ENCODE data around the gene LRP8. TPM values are rescaled to one million over a fixed set of nuclear protein-coding genes. Genes with fewer than 3 reads are reported as not detected.

LRP8 gene
- total and polyA plus RNA-seq, 7 donors = 0.17 to 2.4 (median 0.94) TPM

DNA sequence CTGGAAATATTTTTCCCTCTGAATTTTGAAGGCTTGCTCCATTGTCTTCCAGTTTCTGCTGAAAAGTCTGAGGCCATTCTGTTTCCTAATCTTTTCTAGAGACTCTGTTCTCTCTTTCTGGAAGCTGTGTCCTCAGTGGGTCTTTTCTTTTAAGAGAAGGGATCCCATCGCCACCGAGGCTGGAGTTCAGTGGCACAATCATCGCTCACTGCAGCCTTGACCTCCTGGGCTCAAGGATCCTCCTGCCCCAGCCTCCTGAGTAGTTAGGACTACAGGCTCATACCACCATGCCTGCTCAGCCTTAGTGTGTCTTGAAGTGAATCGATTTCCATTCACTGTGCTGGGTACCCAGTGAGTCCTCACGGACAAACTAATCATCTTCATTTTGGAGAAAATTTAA lies 9.6 kb upstream of the LRP8 start:
- Histone ChIP-seq H3K27me3 (ENCODE audit: insufficient read depth in 3 of 3, low read length in 2 of 3) (peaks cover 0 to 17% (median 1%) of the 10 kb centered on the region in 3 donors), H3K9me3 (no peaks in the 10 kb centered on the region), H3K4me1 (no peaks in the 10 kb centered on the region), H3K4me3 (no peak overlapping the region), H3K27ac (no peak overlapping the region), H3K36me3 (ENCODE audit: insufficient read depth in 1 of 2, low read depth in 1 of 2) (no peaks in the 10 kb centered on the region)
- ATAC-seq (no peak), DNase-seq (no peak)
- WGBS, 3 donors = 89 to 91% (median 90%) methylated on average over 5 of the region's 5 CpGs
- intact Hi-C loops (cut with DNase I) = no loop called here
- TF ChIP-seq, protein P1, sequence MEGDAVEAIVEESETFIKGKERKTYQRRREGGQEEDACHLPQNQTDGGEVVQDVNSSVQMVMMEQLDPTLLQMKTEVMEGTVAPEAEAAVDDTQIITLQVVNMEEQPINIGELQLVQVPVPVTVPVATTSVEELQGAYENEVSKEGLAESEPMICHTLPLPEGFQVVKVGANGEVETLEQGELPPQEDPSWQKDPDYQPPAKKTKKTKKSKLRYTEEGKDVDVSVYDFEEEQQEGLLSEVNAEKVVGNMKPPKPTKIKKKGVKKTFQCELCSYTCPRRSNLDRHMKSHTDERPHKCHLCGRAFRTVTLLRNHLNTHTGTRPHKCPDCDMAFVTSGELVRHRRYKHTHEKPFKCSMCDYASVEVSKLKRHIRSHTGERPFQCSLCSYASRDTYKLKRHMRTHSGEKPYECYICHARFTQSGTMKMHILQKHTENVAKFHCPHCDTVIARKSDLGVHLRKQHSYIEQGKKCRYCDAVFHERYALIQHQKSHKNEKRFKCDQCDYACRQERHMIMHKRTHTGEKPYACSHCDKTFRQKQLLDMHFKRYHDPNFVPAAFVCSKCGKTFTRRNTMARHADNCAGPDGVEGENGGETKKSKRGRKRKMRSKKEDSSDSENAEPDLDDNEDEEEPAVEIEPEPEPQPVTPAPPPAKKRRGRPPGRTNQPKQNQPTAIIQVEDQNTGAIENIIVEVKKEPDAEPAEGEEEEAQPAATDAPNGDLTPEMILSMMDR (IDR thresholded peaks at IDR 0.05) = no peak

DNA sequence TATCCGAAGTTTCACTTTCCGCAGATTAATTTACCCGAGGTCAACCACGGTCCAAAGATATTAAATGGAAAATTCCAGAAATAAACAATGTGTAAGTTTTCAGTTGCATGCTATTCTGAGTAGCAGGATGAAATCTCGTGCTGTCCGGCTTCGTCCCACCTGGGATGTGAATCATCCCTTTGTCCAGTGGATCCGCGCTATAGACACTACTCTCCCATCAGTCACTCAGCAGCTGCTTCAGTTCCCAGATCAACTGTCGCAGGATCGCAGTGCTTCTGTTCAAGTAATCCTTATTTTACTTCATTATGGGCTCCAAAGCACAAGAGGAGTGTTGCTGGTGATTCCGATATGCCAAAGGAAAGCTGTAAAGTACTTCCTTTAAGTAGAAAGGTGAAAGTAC lies 8.3 kb upstream of the LRP8 start:
- no peak for DNase-seq

DNA sequence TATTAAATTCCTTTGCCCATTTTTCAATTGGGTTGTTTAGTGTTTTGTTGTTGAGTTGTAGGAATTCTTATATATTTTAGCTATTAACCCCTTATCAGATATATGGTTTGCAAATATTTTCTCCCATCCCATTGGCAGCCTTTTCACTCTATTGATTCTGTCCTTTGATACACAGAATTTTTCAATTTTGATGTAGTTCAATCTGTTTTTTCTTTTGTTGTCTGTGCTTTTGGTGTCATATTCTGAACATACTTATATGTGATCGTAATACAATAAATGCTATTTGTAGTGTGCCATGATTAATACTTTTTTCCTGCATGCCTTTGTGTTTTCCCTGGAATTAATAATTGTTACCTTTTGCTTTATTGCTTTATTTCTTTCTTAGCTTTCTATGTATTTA lies 7.8 kb upstream of the LRP8 start:
- no peaks in the 10 kb centered on the region for H3K36me3 ChIP-seq (ENCODE audit: insufficient read depth in 1 of 2, low read depth in 1 of 2)
- WGBS, 3 donors = 83 to 100% (median 85%) methylated on average over 1 of the region's 1 CpG
- no peak for ATAC-seq
- no peaks in the 10 kb centered on the region for H3K9me3 ChIP-seq
- TF ChIP-seq, protein P1 (IDR thresholded peaks at IDR 0.05) = no peak
- H3K4me3 ChIP-seq = no peak overlapping the region
- H3K4me1 ChIP-seq = no peaks in the 10 kb centered on the region
- H3K27ac ChIP-seq = no peak overlapping the region
- peaks cover 0 to 17% (median 1%) of the 10 kb centered on the region in 3 donors for H3K27me3 ChIP-seq (ENCODE audit: insufficient read depth in 3 of 3, low read length in 2 of 3)
- intact Hi-C loops (cut with DNase I) = no loop called here
- no peak for DNase-seq

More for the DNA sequence above, 8.3 kb upstream of the LRP8 start:
- 49 to 63% (median 56%) methylated on average over 12 of the region's 12 CpGs for WGBS, 3 donors
- H3K9me3 ChIP-seq = no peaks in the 10 kb centered on the region
- no peaks in the 10 kb centered on the region for H3K4me1 ChIP-seq
- H3K27me3 ChIP-seq (ENCODE audit: insufficient read depth in 3 of 3, low read length in 2 of 3) = peaks cover 0 to 17% (median 1%) of the 10 kb centered on the region in 3 donors
- no peak for ATAC-seq
- intact Hi-C loops (cut with DNase I) = no loop called here
- no peak overlapping the region for H3K27ac ChIP-seq
- TF ChIP-seq, protein P1 (IDR thresholded peaks at IDR 0.05) = no peak
- no peak overlapping the region for H3K4me3 ChIP-seq
- no peaks in the 10 kb centered on the region for H3K36me3 ChIP-seq (ENCODE audit: insufficient read depth in 1 of 2, low read depth in 1 of 2)

DNA sequence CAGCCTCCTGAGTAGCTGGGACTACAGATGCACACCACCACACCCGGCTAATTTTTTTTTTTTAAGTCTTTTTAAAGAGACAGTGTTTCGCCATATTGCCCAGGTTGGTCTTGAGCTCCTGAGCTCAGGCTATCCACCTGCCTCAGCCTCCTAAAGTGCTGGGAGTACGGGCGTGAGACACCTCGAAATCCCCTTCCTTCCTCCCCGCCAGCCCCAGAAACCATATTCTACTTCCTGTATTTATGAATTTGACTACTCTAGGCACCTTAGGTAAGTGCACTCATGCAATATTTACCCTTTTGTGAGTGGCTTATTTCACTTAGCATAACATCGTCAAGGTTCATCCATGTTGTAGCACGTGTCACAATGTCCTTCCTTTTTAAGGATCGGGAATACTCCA lies 6.9 kb upstream of the LRP8 start:
- H3K4me3 ChIP-seq = no peak overlapping the region
- no peak overlapping the region for H3K27ac ChIP-seq
- intact Hi-C loops (cut with DNase I) = no loop called here
- H3K4me1 ChIP-seq = no peaks in the 10 kb centered on the region
- peaks cover 0 to 14% (median 1%) of the 10 kb centered on the region in 3 donors for H3K27me3 ChIP-seq (ENCODE audit: insufficient read depth in 3 of 3, low read length in 2 of 3)
- no peak for DNase-seq
- 71 to 74% (median 71%) methylated on average over 9 of the region's 9 CpGs for WGBS, 3 donors
- H3K36me3 ChIP-seq (ENCODE audit: insufficient read depth in 1 of 2, low read depth in 1 of 2) = no peaks in the 10 kb centered on the region
- ATAC-seq = no peak
- TF ChIP-seq, protein P1 (IDR thresholded peaks at IDR 0.05) = no peak
- H3K9me3 ChIP-seq = no peaks in the 10 kb centered on the region

DNA sequence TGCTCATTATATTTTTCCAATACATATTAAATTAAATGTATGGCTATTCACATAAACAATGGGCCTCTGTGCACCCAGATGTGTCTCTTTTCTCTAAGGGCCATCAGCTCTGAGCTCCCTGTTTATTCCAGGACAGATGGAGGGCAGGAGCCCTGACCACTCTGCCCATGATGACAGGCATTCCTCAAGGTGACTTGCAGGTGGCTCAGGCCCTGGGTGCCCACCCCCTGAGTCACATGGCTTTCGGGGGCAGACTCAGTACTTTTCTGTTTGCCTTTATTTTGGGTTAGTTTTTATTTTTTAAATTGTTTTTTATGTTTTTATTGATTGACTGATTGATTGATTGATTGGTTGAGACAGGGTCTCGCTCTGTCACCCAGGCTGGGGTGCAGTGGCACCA lies 6.4 kb upstream of the LRP8 start:
- Histone ChIP-seq H3K36me3 (ENCODE audit: insufficient read depth in 1 of 2, low read depth in 1 of 2) (no peaks in the 10 kb centered on the region), H3K9me3 (no peaks in the 10 kb centered on the region), H3K4me3 (no peak overlapping the region), H3K27ac (no peak overlapping the region), H3K4me1 (no peaks in the 10 kb centered on the region), H3K27me3 (ENCODE audit: insufficient read depth in 3 of 3, low read length in 2 of 3) (peaks cover 0 to 12% (median 1%) of the 10 kb centered on the region in 3 donors)
- DNase-seq (no peak), ATAC-seq (no peak)
- TF ChIP-seq, protein P1 (IDR thresholded peaks at IDR 0.05) = no peak
- WGBS, 3 donors = 89 to 95% (median 92%) methylated on average over 2 of the region's 2 CpGs
- intact Hi-C loops (cut with DNase I) = no loop called here

Measured in psoas muscle (tissue), 8 donors.